Loucy (cell line): ENCODE results near the gene YAF2.

Source experiments
- CTCF ChIP-seq: fragments of 200-600 bp; sonication (generic); conservative IDR thresholded peaks from 2 replicates; pipeline ENCODE4 v1.5.1; 2014; ENCODE audit warnings: mild to moderate bottlenecking, antibody characterized with exemption, low read length
- EZH2phosphoT487 ChIP-seq: fragments of 200-600 bp; IDR thresholded peaks from 2 replicates; pipeline ENCODE4 v1.6.1; 2018; ENCODE audit warnings: antibody characterized with exemption, mild to moderate bottlenecking, moderate library complexity, borderline replicate concordance

GRCh38 chr12:42284876-42285275 is 46.8 kb upstream of the YAF2 start:
- TF ChIP-seq CTCF (no peak), EZH2phosphoT487 (no peak)
